ENCODE data around the gene STIL. TPM values are rescaled to one million over a fixed set of nuclear protein-coding genes. Genes with fewer than 3 reads are reported as not detected.

The STIL gene
- total RNA-seq, 1 experiment from 2014 or later, result 26.4 TPM

DNA sequence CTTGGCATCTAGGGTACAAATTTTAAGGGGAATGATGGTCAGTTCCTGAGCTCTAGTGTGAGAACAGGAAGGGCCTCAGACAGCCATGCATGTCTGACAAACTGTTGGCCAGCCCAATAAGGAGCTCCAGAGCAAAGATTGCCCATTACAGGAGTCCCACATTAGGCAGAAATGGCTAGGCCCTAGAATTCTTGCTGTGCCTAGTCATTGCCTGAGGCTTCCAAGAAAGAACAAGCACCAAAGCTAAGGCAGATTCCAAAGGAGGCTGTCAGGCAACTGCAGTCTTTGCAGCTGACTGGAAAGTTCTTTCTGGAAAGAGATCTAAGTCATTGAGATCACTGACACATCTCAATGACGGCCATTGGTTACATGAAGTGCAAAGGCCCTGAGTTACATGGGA is 3.9 kb upstream of the STIL start:
- POLR2A ChIA-PET, result no interaction called here
- no peak overlapping the region for H3K27ac Mint-ChIP-seq (ENCODE audit: unreplicated experiment)
- Histone ChIP-seq H3K4me1 (0 out of 2 replicates have a peak, but pooled peaks cover 3% of the 10 kb centered on the region), H3K27me3 (replicated peaks; ENCODE audit: control insufficient read depth, insufficient read depth, low read length) (no peaks in the 10 kb centered on the region), H3K9me3 (no peaks in the 10 kb centered on the region), H3K4me3 (ENCODE audit: low read depth, low read length) (no peak overlapping the region), H3K36me3 (ENCODE audit: control insufficient read depth, insufficient read depth, low read length) (no peaks in the 10 kb centered on the region)
- H3K9me3 Mint-ChIP-seq (ENCODE audit: unreplicated experiment), result no peaks in the 10 kb centered on the region
- no peaks in the 10 kb centered on the region for H3K4me1 Mint-ChIP-seq (ENCODE audit: low read depth, unreplicated experiment)
- BruUV-seq (replicated peaks), result no TSS peak
- H3K4me3 Mint-ChIP-seq (ENCODE audit: unreplicated experiment), result no peak overlapping the region
- DNase-seq, result no peak
- H3K36me3 Mint-ChIP-seq (ENCODE audit: insufficient read depth, unreplicated experiment), result peaks cover 18% of the 10 kb centered on the region
- intact Hi-C loops (cut with micrococcal nuclease; ENCODE audit: unreplicated experiment), result no loop called here
- no peak for TF ChIP-seq CTCF (IDR thresholded peaks at IDR 0.05; ENCODE audit: insufficient read depth in 1 of 2, low read depth in 1 of 2, low read length in 1 of 2, severe bottlenecking in 1 of 2, unreplicated experiment in 1 of 2)
- CTCF ChIA-PET, result interaction anchor here (0.6 to 1.0 kb wide), 2 partner anchors 16 to 133 kb away, joined by 3 to 7 read pairs; partner anchors contain the start of gene CMPK1
- H3K27me3 Mint-ChIP-seq (ENCODE audit: insufficient read depth, unreplicated experiment), result no peaks in the 10 kb centered on the region

DNA sequence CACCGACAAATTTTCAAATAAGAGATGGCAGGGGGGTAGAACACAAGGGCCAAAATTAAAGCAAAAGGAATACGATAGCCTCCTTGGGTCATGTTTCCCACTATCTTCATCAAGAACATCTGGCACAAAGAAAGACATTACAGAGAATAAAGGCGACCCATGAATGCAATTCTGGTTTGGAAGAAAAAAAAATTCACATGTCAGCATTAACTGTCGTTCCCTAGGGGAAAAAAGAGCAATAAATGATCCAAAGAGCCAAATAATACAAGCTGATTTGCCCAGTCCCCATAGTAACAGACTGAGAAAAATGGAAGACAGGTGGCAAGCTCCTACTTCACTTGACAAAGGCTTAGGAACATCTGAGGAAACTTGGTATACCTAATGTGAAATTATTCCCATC is 4.5 kb downstream of the STIL start:
- ChIA-PET CTCF (no interaction called here), POLR2A (no interaction called here)
- Mint-ChIP-seq H3K27ac (ENCODE audit: unreplicated experiment) (no peak overlapping the region), H3K4me1 (ENCODE audit: low read depth, unreplicated experiment) (peaks cover 5% of the 10 kb centered on the region), H3K36me3 (ENCODE audit: insufficient read depth, unreplicated experiment) (peaks cover 54% of the 10 kb centered on the region), H3K27me3 (ENCODE audit: insufficient read depth, unreplicated experiment) (no peaks in the 10 kb centered on the region), H3K9me3 (ENCODE audit: unreplicated experiment) (no peaks in the 10 kb centered on the region), H3K4me3 (ENCODE audit: unreplicated experiment) (no peak overlapping the region)
- H3K27me3 ChIP-seq (replicated peaks; ENCODE audit: control insufficient read depth, insufficient read depth, low read length), result no peaks in the 10 kb centered on the region
- no peak overlapping the region for H3K4me3 ChIP-seq (ENCODE audit: low read depth, low read length)
- intact Hi-C loops (cut with micrococcal nuclease; ENCODE audit: unreplicated experiment), result no loop called here
- H3K9me3 ChIP-seq, result no peaks in the 10 kb centered on the region
- no TSS peak for BruUV-seq (replicated peaks)
- no peaks in the 10 kb centered on the region for H3K4me1 ChIP-seq
- DNase-seq, result no peak
- H3K36me3 ChIP-seq (ENCODE audit: control insufficient read depth, insufficient read depth, low read length), result no peaks in the 10 kb centered on the region; the same call in 1 of the 2 replicates
- no peak for TF ChIP-seq CTCF (IDR thresholded peaks at IDR 0.05; ENCODE audit: insufficient read depth in 1 of 2, low read depth in 1 of 2, low read length in 1 of 2, severe bottlenecking in 1 of 2, unreplicated experiment in 1 of 2)

GRCh38 chr1:47302472-47302871 is 11.5 kb downstream of the STIL start:
- POLR2A ChIA-PET, result no interaction called here
- Mint-ChIP-seq H3K27ac (ENCODE audit: unreplicated experiment) (no peak overlapping the region), H3K36me3 (ENCODE audit: insufficient read depth, unreplicated experiment) (peaks cover 64% of the 10 kb centered on the region), H3K9me3 (ENCODE audit: unreplicated experiment) (no peaks in the 10 kb centered on the region), H3K4me3 (ENCODE audit: unreplicated experiment) (no peak overlapping the region), H3K27me3 (ENCODE audit: insufficient read depth, unreplicated experiment) (no peaks in the 10 kb centered on the region), H3K4me1 (ENCODE audit: low read depth, unreplicated experiment) (no peaks in the 10 kb centered on the region)
- Histone ChIP-seq H3K36me3 (ENCODE audit: control insufficient read depth, insufficient read depth, low read length) (no peaks in the 10 kb centered on the region; the same call in 1 of the 2 replicates), H3K27me3 (replicated peaks; ENCODE audit: control insufficient read depth, insufficient read depth, low read length) (no peaks in the 10 kb centered on the region), H3K4me1 (no peaks in the 10 kb centered on the region), H3K9me3 (no peaks in the 10 kb centered on the region), H3K4me3 (ENCODE audit: low read depth, low read length) (no peak overlapping the region)
- no peak for DNase-seq
- BruUV-seq (replicated peaks), result no TSS peak
- no peak for TF ChIP-seq CTCF (IDR thresholded peaks at IDR 0.05; ENCODE audit: insufficient read depth in 1 of 2, low read depth in 1 of 2, low read length in 1 of 2, severe bottlenecking in 1 of 2, unreplicated experiment in 1 of 2)
- intact Hi-C loops (cut with micrococcal nuclease; ENCODE audit: unreplicated experiment), result no loop called here
- CTCF ChIA-PET, result no interaction called here
